Stimulated activated CD8-positive, alpha-beta memory T cell treated with anti-CD3 and anti-CD28 coated beads, Interleukin-7, amount 100 ng/mL, for 24 hours (primary cell): ENCODE measurements around the gene NSUN6.

Source experiments
- DNase-seq: peaks from one replicate; pipeline ENCODE4 v3.0.0-alpha.2; 2020; ENCODE audit warnings: low read depth

The NSUN6 gene

GRCh38 chr10:18500576-18500975, 150.8 kb downstream of the NSUN6 start:
- no peak for DNase-seq

- DNase-seq: no peak
Measured at GRCh38 chr10:18498998-18499397, 152.4 kb downstream of the NSUN6 start.

DNA sequence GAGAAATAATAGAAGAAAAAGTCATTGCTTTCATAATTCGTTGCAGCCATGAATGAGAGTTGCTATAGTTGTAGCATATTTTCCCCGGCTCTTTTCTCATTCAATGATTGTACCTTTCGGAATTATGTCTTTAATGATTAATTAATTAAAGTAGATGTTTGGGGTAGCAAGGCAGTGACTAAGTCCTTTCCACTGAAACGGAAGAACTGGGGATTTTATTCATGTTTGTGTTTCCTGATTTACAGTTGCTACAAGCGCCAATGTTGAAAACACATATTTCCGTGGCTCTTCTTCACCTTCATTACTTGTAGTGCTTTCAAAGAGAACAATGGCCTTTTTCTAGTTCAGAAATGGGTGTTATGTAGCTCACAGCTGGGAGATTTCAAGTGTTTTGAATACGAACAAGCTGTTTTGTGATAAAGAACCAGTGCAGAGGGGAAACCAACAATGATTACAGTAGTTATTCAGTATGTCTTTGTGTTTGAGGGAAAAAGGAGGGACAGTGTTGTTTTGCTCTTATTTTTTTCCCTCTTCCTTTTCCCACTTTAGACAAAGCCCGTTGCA, 153.5 kb downstream of the NSUN6 start:
- no peak for DNase-seq
